ENCODE measurements around the gene PTPRR. TPM values are rescaled to one million over a fixed set of nuclear protein-coding genes. Genes with fewer than 3 reads are reported as not detected.

Gene PTPRR
- total RNA-seq, 2 donors from 2014 or later, result 21.8 to 43.8 TPM

DNA sequence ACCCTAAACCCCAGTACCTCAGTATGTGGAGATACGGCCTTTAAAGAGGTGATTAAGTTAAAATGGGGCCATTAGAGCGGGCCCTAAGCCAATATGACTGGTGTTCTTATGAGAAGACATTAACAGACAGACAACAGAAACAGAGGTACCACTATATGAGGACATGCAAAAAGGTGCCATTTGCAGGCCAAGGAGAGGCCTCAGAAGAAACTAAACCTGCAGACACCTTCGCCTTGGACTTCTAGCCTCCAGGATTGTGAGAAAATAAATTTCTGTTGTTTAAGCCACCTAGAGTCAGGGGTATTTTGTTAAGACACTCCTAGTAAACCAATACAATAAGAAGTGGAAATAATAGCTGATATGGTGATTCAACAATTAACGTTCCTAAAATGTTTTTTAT is 315.9 kb downstream of the PTPRR start:
- no peak for DNase-seq
- Histone ChIP-seq H3K9ac (ENCODE audit: low read depth in 2 of 2, low read length in 2 of 2) (no peak overlapping the region), H3K27ac (no peak overlapping the region), H3K27me3 (no peaks in the 10 kb centered on the region), H3K36me3 (no peaks in the 10 kb centered on the region), H3K4me1 (no peaks in the 10 kb centered on the region), H3K9me3 (no peaks in the 10 kb centered on the region), H3K4me3 (no peak overlapping the region)
- intact Hi-C loops (cut with DNase I), result loop anchor here (5.0 kb wide), 1 partner anchor 103 kb away; no protein-coding TSS in a partner anchor
- no peak for TF ChIP-seq CTCF (IDR thresholded peaks at IDR 0.05)

DNA sequence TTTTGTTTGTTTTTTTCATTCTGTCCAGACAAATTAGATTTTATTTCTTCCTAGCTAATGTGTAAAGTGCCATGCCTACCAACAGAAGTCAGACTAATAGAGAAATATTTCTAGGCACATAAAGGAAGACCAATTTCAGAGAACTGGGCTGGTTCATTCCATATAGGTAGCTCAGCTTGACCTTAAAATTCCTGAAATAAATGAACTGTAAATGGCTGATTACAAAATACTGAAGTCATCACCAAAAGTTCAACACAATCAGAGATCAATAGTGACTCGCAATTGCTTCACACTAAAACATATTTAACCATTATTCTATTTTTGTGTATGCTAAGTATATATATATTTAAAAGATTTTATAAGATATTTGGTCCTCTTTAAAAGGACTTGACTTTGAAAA is 317.5 kb downstream of the PTPRR start:
- Histone ChIP-seq H3K4me1 (no peaks in the 10 kb centered on the region), H3K36me3 (no peaks in the 10 kb centered on the region), H3K27me3 (no peaks in the 10 kb centered on the region), H3K9me3 (no peaks in the 10 kb centered on the region), H3K27ac (no peak overlapping the region), H3K9ac (ENCODE audit: low read depth in 2 of 2, low read length in 2 of 2) (no peak overlapping the region), H3K4me3 (no peak overlapping the region)
- DNase-seq, result no peak
- intact Hi-C loops (cut with DNase I), result no loop called here
- TF ChIP-seq CTCF (IDR thresholded peaks at IDR 0.05), result no peak

GRCh38 chr12:70598467-70599193 is 321.9 kb downstream of the PTPRR start:
- Histone ChIP-seq H3K27ac (no peak overlapping the region), H3K36me3 (no peaks in the 10 kb centered on the region), H3K9me3 (no peaks in the 10 kb centered on the region), H3K4me3 (no peak overlapping the region), H3K9ac (ENCODE audit: low read depth in 2 of 2, low read length in 2 of 2) (no peak overlapping the region), H3K4me1 (no peaks in the 10 kb centered on the region), H3K27me3 (no peaks in the 10 kb centered on the region)
- no peak for TF ChIP-seq CTCF (IDR thresholded peaks at IDR 0.05)
- intact Hi-C loops (cut with DNase I), result loop anchor here (10.0 kb wide), 1 partner anchor 246 kb away; no protein-coding TSS in a partner anchor
- peak; percentile 24 for DNase-seq

- intact Hi-C loops (cut with DNase I), result loop anchor here (10.0 kb wide), 1 partner anchor 252 kb away; no protein-coding TSS in a partner anchor
- H3K27me3 ChIP-seq, result no peaks in the 10 kb centered on the region
- no peaks in the 10 kb centered on the region for H3K9me3 ChIP-seq
- H3K36me3 ChIP-seq, result no peaks in the 10 kb centered on the region
- DNase-seq, result no peak
- H3K27ac ChIP-seq, result no peak overlapping the region
- TF ChIP-seq CTCF (IDR thresholded peaks at IDR 0.05), result no peak
- no peak overlapping the region for H3K4me3 ChIP-seq
- H3K4me1 ChIP-seq, result no peaks in the 10 kb centered on the region
- H3K9ac ChIP-seq (ENCODE audit: low read depth in 2 of 2, low read length in 2 of 2), result no peak overlapping the region
Observed at GRCh38 chr12:70592664-70593063, 327.9 kb downstream of the PTPRR start.

- Histone ChIP-seq H3K9me3 (no peaks in the 10 kb centered on the region), H3K9ac (ENCODE audit: low read depth in 2 of 2, low read length in 2 of 2) (no peak overlapping the region), H3K27ac (no peak overlapping the region), H3K36me3 (no peaks in the 10 kb centered on the region), H3K27me3 (no peaks in the 10 kb centered on the region), H3K4me3 (no peak overlapping the region), H3K4me1 (no peaks in the 10 kb centered on the region)
- intact Hi-C loops (cut with DNase I), result loop anchor here (2.0 to 10.0 kb wide), 2 partner anchors 130 to 254 kb away; no protein-coding TSS in a partner anchor
- no peak for DNase-seq
- no peak for TF ChIP-seq CTCF (IDR thresholded peaks at IDR 0.05)
Observed at GRCh38 chr12:70590549-70591226, 329.9 kb downstream of the PTPRR start.

All from colonic mucosa (tissue), 4 donors.